Stimulated activated CD8-positive, alpha-beta memory T cell treated with anti-CD3 and anti-CD28 coated beads, Interleukin-7, amount 100 ng/mL, for 1 hour (primary cell): ENCODE measurements around the gene GGA1.
"Not testable (repeated sequence)": the region's sequence is repeated elsewhere in the genome, so short reads cannot be mapped to it uniquely, and the experiment has no call there.

Experiments
- DNase-seq, 2 donors: peaks; one replicate each; pipeline ENCODE4 v3.0.0-alpha.2; 2020; ENCODE audit warnings: low read depth in 2 of 2

The GGA1 gene

DNA sequence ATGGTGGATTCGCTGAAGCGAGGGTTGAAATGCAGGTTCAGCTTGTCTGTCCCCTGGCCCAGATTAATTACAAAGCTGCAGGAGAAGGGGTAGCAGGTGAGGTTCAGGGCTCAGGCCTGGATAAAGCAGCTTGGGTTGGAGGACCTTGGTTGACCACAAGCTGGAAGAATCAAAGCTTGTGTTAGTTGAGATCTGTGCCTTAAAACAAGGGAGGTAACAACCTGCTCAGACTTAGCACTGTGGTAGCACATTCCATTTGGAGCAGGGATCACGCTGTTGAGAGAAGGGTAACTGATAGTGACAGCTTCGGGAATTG, 38.0 kb upstream of the GGA1 start:
- DNase-seq = no peak

DNA sequence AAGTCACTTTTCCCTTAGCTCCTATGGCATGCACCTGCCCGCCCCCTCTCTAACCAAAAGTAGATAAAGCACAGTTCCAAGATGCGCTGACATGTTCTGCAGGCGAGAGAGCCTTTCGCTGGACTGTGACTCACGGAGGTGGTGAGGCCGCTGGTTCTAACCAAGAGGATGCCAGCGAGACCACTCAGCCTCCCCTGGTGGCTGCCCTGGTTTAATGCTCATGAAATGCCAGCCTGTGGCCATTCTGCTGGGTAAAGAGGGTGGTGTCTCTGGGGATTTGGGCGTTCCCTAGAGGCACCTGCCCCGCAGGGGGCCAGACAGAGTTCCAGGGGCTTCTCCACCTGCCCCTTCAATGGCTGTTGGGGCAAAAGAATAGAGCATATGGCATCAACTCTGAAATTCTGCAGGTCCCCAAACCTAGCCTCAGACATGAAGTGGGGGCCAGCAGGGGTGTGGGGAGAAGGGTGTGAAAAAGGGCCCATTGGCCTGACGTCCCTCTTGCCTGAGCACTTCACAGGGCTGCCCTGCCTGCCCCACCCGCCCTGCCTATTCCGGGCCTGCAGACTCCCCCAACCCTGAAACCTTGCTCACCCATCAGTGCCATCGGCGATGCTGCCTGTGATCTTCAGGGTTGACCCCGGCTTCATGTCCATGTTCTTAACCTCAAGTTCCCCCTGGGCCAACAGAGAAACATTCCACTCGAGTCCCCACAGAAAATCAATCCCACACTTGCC, 37.2 kb upstream of the GGA1 start:
- DNase-seq = no peak

DNA sequence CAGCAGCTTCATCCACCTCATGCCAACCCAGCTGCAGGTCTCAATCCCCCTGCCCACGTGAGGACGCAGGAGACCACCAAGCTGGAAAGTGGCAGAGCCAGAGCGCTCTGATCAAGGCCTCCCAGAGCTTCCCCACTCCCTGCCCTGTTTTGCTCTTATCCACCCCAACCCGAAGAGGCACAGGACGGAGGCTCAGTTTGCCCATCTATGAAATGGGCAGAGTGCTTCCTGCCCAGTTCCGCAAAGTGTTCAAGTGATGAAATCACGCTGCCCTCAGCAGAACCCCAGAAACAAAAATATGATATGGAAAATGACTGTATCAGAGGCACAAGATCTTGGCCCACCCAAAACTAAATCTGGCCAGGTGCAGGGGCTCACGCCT, 36.7 kb upstream of the GGA1 start:
- no peak for DNase-seq

GRCh38 chr22:37575490-37576003, 33.1 kb upstream of the GGA1 start:
- DNase-seq = no peak

DNA sequence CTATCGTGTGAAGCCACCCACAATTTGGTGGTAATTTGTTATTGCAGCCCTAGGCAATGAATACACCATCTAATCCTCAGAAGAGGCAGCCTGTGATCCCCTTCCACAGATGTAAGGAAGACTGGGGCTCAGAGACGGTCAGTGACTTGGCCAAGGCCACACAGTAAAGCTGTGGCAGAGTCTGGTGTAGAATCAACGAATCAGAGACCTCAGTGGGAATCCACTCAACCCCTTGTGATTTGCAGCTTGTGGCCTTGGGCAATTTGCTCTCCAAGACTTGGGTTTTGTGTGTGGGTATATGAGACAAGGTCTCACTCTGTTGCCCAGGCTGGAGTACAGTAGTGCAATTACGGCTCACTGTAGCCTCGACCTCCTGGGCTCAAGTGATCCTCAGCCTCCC, 30.6 kb upstream of the GGA1 start:
- no peak for DNase-seq

DNA sequence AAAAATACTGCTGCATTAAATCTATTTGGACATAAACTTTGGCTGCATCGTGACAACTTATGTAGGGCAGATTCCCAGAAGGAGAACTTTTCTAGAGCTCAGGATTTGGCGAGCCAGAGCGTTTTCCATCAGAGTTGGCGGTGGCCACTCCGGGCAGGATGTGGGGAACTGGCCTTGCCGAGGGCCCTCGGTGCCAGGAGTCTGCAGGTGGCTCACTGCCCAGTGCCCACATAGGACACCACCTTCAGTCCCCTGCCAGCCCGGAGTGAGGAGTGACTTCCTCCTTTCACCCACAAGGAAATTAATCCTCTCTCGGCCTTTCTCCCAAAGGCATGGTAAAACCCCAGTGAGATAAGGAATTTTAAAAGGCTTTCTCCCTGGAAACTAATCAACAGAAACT, 27.1 kb upstream of the GGA1 start:
- DNase-seq = no peak

- DNase-seq = no peak
These were observed 26.1 kb upstream of the GGA1 start for GRCh38 chr22:37582526-37582925.

- DNase-seq = no peak
These were observed 20.0 kb upstream of the GGA1 start for GRCh38 chr22:37588546-37589215.

DNA sequence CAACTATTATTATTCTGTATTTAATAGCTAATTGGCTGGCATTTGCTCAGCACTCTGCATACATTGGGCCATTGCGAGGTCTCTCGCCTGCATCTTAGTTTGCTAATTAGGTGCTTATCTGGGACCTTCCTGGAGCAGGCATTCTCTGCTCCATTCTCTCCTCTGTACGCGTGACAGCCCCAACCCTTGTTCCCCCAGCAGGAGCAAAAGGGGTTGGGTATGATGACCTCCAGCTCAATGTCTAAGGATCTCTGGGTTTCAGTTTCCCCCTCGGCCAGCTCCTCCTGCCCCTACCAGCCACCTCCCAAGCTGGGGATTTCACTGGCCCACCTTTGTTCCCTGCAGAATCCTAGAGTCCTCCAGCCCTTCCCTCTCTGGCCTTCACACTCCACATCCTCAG, 19.0 kb upstream of the GGA1 start:
- no peak for DNase-seq

- not testable (repeated sequence) for DNase-seq
These were observed 17.6 kb upstream of the GGA1 start for GRCh38 chr22:37591081-37591480.

GRCh38 chr22:37591823-37592404, 16.7 kb upstream of the GGA1 start:
- DNase-seq = no peak

DNA sequence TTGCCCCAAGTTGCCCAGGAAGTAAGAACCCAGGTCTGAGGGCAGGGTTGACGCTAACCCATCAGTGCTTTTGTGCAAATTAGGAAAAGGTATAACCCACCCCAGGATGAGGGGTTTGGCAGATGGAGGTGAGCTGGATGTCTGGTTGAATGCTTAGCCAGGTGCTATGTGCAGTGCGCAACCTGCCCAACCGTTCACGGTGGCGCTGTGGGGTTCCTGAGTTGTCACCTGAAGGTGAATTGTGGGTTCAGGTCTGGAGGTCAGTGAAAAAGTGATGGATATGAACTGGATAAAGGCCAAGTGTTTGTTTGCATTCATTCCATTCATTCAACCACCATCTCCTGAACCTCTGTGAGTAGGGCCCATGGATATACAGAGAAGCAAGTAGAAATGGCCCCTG, 14.4 kb upstream of the GGA1 start:
- no peak for DNase-seq

GRCh38 chr22:37599153-37599552, 9.5 kb upstream of the GGA1 start:
- no peak for DNase-seq

GRCh38 chr22:37601203-37601539, 7.5 kb upstream of the GGA1 start:
- no peak for DNase-seq

DNA sequence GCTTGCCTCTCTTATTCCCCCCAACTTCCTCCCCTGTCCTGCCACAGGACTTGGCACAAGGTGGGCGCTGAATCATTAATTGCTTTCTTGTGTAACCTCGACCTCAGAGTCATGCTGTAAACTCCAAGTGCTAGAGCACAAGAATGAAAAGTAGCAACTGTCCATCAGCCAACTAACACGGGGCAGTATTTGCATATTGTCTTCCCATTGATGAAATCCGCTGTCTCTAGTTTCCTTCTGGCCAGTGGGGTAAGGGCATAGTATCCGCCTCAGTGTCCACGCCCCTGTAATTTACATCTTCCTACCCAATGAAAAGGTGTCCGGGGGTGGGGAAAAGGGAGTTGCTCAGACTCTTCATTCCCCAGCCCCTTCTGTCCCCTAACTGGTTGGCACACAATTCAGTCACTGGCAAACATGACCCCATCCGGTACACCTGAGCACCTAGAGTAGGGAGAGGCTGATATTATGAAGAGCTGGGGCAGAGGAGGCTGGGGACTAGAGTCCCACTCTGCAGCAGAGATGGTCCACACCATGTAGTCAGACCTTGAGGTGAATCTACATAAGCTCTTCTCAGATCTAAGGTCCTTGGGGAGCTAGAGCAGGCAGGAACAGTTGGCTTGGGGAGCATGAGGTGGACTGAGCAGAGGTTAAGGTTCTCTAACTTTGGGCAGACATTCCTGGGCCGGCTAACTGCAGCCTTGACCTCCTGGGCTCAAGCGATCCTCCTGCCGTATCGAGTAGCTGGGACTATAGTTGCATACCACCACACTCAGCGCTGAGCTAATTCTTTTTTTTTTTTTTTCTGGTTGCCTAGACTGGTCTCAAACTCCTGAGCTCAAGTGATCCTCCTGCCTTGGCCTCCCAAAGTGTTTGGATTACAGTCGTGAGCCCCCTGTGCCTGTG, 6.8 kb upstream of the GGA1 start:
- no peak for DNase-seq

DNA sequence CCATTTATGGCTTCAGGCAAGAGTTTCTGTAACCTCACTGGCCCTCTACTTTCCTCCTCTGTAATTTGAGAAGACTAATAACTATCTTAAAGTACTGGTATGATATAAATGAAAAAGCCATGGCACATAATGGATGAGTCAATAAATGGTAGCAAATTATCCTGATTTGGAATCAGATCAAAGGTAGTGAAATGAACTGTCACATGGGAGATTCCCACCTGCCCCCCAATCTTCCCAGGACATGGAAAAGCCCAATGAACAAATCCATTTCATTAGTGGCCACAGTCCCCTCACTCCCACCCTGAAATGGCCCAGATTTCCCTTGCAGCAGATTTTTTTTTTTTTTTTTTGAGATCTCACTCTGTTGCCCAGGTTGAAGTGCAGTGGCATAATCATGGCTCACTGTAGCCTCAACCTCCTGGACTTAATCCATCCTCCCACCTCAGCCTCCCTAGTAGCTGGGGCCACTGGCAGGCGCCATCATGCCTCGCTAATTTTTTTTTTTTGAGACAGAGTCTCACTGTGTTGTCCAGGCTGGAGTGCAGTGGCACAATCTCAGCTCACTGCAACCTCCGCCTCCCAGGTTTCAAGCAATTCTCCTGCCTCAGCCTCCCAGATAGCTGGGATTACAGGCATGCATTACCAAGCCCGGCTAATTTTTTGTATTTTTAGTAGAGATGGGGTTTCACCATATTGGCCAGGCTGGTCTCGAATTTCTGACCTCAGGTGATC, 5.9 kb upstream of the GGA1 start:
- DNase-seq = not testable (repeated sequence)

- no peak for DNase-seq
These were observed 4.6 kb upstream of the GGA1 start for GRCh38 chr22:37604074-37604473.

DNA sequence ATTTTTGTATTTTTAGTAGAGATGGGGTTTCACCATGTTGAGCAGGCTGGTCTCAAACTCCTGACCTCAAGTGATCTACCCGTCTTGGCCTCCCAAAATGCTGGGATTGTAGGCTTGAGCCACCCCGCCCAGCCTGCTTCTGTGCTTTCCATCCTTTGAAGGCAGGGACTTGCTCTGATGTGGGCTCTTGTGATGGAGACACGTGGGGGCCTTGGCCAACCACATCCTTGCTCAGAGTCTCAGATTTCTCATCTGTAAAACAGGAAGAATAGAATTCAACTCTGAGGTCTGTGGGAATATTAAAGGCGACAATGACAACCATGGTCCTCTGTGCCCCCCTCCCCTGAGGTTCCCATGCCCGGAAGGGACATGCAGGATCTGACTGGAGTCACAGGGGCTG, 3.8 kb upstream of the GGA1 start:
- DNase-seq = peak in 1 of 2 donors; percentile 30

DNA sequence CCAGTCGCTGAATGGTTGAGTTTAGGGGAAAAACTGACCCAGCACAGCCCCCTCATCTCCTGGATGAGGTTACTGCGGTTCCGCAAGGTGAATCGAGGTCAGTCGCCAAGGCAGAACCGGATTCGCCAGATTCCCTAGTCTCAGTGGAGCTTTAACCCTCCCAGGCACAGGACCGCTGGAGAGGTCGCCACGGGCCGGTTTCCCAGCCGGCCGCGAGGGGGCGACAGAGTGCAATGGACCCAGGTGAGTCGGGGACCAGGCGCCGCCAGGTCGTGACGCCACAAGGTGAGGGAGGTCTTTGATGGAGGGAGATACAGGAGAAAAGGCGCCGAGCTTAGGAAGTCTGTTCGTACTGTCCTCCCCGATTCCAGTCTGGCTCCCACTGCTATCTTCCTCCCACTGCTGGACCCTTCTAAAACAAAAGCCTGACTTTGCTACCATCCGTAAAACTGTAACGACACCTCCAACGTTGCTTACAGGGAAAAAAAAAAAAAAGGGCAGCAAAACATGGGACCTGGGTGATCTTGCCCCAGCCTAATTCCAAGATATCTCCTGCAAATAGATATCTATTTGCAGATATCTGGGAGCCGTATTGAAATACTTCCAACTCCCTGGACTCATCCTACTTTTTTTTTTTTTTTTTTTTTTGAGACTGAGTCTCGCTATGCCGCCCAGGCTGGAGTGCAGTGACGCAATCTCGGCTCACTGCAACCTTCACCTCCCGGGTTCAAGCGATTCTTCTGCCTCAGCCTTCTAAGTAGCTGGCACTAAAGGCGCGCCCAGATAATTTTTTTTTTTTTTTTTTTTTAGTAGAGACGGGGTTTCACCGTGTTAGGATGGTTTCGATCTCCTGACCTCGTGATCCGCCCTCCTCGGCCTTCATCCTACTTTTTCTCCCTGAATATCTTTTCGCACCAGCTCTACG, 1.4 kb upstream of the GGA1 start:
- DNase-seq = peak; percentile 75 to 87

DNA sequence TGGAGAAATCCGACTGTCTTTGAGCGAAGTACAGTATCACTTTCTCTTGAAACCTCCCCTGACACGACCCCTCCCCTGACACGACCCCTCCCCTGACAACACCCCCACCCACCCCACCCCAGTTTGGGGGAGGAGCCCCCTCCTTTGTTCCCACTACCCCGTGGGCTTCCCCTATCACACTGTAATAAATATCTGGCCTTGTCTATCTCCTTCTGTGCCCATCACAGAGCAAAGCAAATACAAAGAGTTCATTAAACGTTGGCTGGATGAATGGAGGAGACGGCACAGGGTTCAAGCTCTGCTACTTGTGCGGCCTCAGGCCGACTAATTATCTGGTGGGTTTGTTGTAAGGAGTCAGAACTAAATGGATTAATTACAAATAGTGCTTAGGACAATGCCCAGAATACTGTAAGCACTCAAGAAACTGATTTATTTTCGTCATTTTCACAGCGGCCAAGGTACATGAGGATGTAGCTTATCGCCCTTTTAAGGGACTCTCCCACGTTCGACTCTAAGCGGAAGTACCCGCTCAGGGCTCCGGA, 628 bp upstream of the GGA1 start:
- no peak for DNase-seq
